ENCODE measurements around the gene SPTAN1. TPM values are rescaled to one million over a fixed set of nuclear protein-coding genes. Genes with fewer than 3 reads are reported as not detected.
A peak's percentile ranks its signal among the peaks of the same experiment; 100 is the strongest.

SPTAN1 gene
- total RNA-seq, 1 donor from 2014 or later = 687 TPM

DNA sequence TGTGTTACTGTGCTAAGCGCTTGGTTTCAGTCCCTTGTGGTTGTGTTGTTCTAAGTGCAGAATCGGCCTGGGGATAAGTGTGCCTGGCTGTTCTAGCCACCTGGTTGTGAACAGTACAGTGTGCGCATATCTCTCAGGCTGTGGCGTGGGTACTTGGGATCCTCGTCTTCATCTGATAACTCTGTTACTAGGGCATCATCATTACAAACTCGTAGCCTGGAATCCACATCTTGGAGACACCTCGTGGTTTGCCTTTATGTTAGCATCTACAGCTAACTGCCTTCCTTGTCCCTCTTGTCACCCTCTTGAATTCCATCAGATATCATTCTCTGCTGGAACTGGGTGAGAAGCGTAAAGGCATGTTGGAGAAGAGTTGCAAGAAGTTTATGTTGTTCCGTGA lies 41.5 kb downstream of the SPTAN1 start:
- no peaks in the 10 kb centered on the region for H3K4me1 ChIP-seq
- no peaks in the 10 kb centered on the region for H3K9me3 ChIP-seq
- peaks cover 91 to 98% of the 10 kb centered on the region in 2 donors for H3K36me3 ChIP-seq
- no peak overlapping the region for H3K4me3 ChIP-seq
- no peak overlapping the region for H3K27ac ChIP-seq
- no peaks in the 10 kb centered on the region for H3K27me3 ChIP-seq
- intact Hi-C loops (cut with DNase I) = no loop called here
- TF ChIP-seq, protein P1, sequence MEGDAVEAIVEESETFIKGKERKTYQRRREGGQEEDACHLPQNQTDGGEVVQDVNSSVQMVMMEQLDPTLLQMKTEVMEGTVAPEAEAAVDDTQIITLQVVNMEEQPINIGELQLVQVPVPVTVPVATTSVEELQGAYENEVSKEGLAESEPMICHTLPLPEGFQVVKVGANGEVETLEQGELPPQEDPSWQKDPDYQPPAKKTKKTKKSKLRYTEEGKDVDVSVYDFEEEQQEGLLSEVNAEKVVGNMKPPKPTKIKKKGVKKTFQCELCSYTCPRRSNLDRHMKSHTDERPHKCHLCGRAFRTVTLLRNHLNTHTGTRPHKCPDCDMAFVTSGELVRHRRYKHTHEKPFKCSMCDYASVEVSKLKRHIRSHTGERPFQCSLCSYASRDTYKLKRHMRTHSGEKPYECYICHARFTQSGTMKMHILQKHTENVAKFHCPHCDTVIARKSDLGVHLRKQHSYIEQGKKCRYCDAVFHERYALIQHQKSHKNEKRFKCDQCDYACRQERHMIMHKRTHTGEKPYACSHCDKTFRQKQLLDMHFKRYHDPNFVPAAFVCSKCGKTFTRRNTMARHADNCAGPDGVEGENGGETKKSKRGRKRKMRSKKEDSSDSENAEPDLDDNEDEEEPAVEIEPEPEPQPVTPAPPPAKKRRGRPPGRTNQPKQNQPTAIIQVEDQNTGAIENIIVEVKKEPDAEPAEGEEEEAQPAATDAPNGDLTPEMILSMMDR (IDR thresholded peaks at IDR 0.05) = no peak
- no peak for DNase-seq (ENCODE audit: low spot score in 2 of 2)

DNA sequence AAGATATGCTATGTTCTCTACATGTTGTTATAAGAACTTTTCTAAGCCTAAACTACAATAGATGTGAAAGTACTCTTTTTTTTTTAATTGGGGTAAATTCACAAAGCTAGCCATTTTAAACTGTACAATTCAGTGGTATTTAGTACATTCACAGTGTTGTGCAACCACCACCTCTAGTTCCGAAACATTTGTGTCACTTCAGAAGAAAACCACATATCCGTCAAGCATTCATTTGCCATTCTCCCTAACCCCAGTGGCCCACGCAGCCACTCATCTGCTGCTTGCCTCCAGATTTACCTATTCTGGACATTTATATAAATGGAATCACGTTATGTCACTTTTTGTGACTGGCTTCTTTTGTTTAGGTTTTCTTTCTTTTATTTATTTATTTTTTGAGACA lies 43.1 kb downstream of the SPTAN1 start:
- no peak for DNase-seq (ENCODE audit: low spot score in 2 of 2)
- intact Hi-C loops (cut with DNase I) = no loop called here
- no peaks in the 10 kb centered on the region for H3K9me3 ChIP-seq
- H3K36me3 ChIP-seq = peaks cover 94 to 98% of the 10 kb centered on the region in 2 donors
- TF ChIP-seq, protein P1 (IDR thresholded peaks at IDR 0.05) = no peak
- H3K27ac ChIP-seq = no peak overlapping the region
- no peak overlapping the region for H3K4me3 ChIP-seq
- no peaks in the 10 kb centered on the region for H3K4me1 ChIP-seq
- H3K27me3 ChIP-seq = no peaks in the 10 kb centered on the region

DNA sequence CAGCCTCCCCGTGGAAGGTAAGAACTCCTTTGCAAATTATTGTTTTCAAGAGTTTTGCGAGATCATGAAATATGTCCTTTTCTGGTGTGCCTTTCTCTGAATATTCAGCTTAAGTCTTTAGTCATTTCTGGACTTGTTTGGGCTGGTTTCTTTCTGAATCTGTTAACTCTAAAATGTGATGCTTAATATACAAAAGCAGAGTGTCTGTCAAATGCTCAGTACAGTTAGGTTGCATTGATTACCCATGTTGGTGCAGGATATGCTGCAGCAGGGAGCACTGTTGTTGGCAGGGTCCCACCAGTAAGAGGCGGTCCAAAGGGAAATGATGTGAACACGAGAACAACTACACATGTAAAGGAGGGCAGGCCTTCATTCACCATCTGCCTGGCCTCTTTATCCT lies 47.7 kb downstream of the SPTAN1 start:
- Histone ChIP-seq H3K27me3 (no peaks in the 10 kb centered on the region), H3K9me3 (no peaks in the 10 kb centered on the region), H3K4me1 (no peaks in the 10 kb centered on the region), H3K36me3 (peaks cover 94 to 96% of the 10 kb centered on the region in 2 donors), H3K27ac (no peak overlapping the region), H3K4me3 (no peak overlapping the region)
- intact Hi-C loops (cut with DNase I) = no loop called here
- no peak for DNase-seq (ENCODE audit: low spot score in 2 of 2)
- TF ChIP-seq, protein P1 (IDR thresholded peaks at IDR 0.05) = no peak

DNA sequence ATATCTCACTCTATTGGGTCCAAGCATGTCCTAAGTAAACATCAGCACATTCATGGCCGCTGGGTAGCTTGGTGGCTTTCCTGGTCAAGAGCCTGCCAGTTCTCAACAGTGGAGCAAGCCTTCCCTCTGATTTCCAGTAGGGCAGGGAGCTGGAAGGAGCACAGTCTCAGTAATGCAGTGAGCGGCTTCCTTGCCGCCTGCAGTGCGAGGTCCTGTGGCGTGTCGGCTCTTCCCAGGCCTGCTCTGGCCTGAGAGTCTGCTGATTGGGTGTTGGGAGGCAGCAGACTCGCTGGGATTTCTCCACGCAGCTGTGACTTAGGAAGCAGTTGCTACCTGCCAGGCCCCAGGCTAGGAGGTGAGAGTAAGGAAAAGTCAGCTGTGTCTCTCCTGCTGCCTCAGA lies 51.3 kb downstream of the SPTAN1 start:
- Histone ChIP-seq H3K4me3 (no peak overlapping the region), H3K36me3 (peaks cover 83 to 95% of the 10 kb centered on the region in 2 donors), H3K4me1 (peaks cover 2 to 11% of the 10 kb centered on the region in 2 donors), H3K9me3 (no peaks in the 10 kb centered on the region), H3K27ac (peak overlapping the region in 1 of 2 donors; percentile 2), H3K27me3 (no peaks in the 10 kb centered on the region)
- no peak for DNase-seq (ENCODE audit: low spot score in 2 of 2)
- intact Hi-C loops (cut with DNase I) = no loop called here
- TF ChIP-seq, protein P1 (IDR thresholded peaks at IDR 0.05) = no peak

DNA sequence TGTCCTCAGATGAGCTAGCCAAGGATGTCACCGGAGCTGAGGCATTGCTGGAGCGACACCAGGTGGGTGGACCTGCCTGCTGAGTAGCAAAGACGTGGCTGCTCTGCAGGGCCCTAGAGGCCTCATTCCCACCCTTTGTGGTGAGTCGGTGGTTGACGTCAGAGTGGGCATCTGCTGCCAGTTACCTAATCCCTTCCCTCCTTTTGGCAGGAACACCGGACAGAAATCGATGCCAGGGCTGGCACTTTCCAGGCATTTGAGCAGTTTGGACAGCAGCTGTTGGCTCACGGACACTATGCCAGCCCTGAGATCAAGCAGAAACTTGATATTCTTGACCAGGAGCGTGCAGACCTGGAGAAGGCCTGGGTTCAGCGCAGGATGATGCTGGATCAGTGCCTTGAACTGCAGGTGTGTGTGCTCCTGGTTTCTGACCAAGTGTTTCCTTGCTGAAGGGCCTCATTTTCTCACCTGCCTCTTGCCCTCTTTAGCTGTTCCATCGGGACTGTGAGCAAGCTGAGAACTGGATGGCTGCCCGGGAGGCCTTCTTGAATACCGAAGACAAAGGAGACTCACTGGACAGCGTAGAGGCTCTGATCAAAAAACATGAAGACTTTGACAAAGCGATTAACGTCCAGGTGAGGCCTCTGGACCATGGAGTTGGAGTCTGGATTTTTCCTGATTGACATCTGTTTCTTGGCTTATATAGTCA lies 55.4 kb downstream of the SPTAN1 start:
- Histone ChIP-seq H3K27ac (peak overlapping the region; percentile 71 to 75), H3K4me3 (no peak overlapping the region), H3K9me3 (no peaks in the 10 kb centered on the region), H3K27me3 (no peaks in the 10 kb centered on the region), H3K4me1 (peaks cover 2 to 11% of the 10 kb centered on the region in 2 donors), H3K36me3 (peaks cover 88 to 98% of the 10 kb centered on the region in 2 donors)
- TF ChIP-seq, protein P1 (IDR thresholded peaks at IDR 0.05) = peak in 1 of 3 experiments; percentile 20
- intact Hi-C loops (cut with DNase I) = loop anchor here (1.0 kb wide), 1 partner anchor 55 kb away; the partner anchor contains the start of gene SPTAN1
- peak; percentile 85 to 96 for DNase-seq (ENCODE audit: low spot score in 2 of 2)

All from ascending aorta (tissue), 2 donors.